Uterus (tissue), 4 donors: ENCODE data around the gene STT3B. TPM values are rescaled to one million over a fixed set of nuclear protein-coding genes. Genes with fewer than 3 reads are reported as not detected.

ENCODE experiments used
- DNase-seq, 2 donors: peaks; one replicate each; pipeline ENCODE4 v3.0.0-alpha.2; 2019 to 2020
- H3K27ac ChIP-seq, 2 donors: fragments of 200-600 bp; sonication (generic); 1 replicate in 1 of 2; 2 replicates in 1 of 2; pipeline ENCODE4 v1.5.1; 2016 to 2018
- H3K27me3 ChIP-seq, 2 donors: fragments of 200-600 bp; sonication (generic); one replicate each; pipeline ENCODE4 v1.5.1; 2018 to 2019; ENCODE audit warnings: control low read depth in 1 of 2
- H3K36me3 ChIP-seq, 2 donors: fragments of 200-600 bp; sonication (generic); one replicate each; pipeline ENCODE4 v1.5.1; 2019; ENCODE audit warnings: control low read depth in 1 of 2
- H3K4me1 ChIP-seq, 2 donors: fragments of 200-600 bp; sonication (generic); one replicate each; pipeline ENCODE4 v1.5.1; 2018 to 2019; ENCODE audit warnings: control low read depth in 1 of 2
- H3K4me3 ChIP-seq, 2 donors: fragments of 200-600 bp; sonication (generic); 1 replicate in 1 of 2; 2 replicates in 1 of 2; pipeline ENCODE4 v1.5.1; 2018 to 2019; ENCODE audit warnings: mild to moderate bottlenecking in 1 of 2
- H3K9me3 ChIP-seq, 2 donors: fragments of 200-600 bp; sonication (generic); one replicate each; pipeline ENCODE4 v1.5.1; 2019; ENCODE audit warnings: control low read depth in 1 of 2
- POLR2A ChIP-seq, 2 donors: fragments of 450-650 bp; IDR thresholded peaks; one replicate each; pipeline ENCODE4 v1.6.1; 2016; ENCODE audit warnings: antibody characterized with exemption in 2 of 2, mild to moderate bottlenecking in 1 of 2, moderate library complexity in 1 of 2
- intact Hi-C: fragments of 100-400 bp; cut with DNase I; formaldehyde crosslinking; loops from one replicate; pipeline ENCODE4 v1.15.1; 2023; ENCODE audit warnings: low total_unique reads
- total RNA-seq, 4 donors: library from RNA; depleted of rRNA in 3 of 4; stranded (reverse); fragments of >200 nt in 3 of 4; gene quantifications; one replicate each; pipeline versions ENCODE4 v1.1.0 to v1.2.4, GENCODE V29; 2014 to 2023
- TF ChIP-seq, protein P1 (sequence below), 4 experiments: fragments of 200-600 bp in 2 of 4; fragments of 450-650 bp in 2 of 4; sonication (generic) in 2 of 4; IDR thresholded peaks; one replicate each; pipeline ENCODE4 v1.5.1; 2016 to 2019; ENCODE audit warnings: antibody characterized with exemption in 4 of 4, mild to moderate bottlenecking in 2 of 4, moderate library complexity in 1 of 4
- donor health status: DM: yes; HTN: yes; CAD: no.

Gene STT3B
- total RNA-seq, 4 donors from 2014 or later: 57.1 to 233 (median 96.0) TPM

DNA sequence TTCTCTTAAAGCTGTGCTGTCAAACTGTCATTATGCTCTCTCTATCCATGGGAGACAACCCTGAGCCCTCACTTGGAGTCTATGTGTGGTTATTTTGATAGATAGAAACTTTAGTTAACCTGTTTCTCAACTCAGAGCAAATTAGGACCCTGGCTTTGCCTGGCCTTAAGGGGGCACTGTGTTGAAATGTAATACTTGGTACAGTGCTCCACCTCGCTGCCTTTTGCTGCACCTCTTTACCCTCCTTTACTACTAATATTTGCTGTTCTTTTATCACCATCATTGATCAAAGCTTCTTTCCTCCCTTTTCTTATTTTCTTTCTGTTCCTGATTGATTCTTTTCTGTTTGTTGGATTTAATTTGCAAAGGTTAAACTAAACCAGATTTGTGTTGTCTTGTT lies 34.3 kb downstream of the STT3B start:
- Histone ChIP-seq H3K36me3 (no peaks in the 10 kb centered on the region), H3K4me1 (no peaks in the 10 kb centered on the region), H3K27me3 (no peaks in the 10 kb centered on the region), H3K27ac (no peak overlapping the region), H3K4me3 (no peak overlapping the region), H3K9me3 (no peaks in the 10 kb centered on the region)
- TF ChIP-seq, protein P1, sequence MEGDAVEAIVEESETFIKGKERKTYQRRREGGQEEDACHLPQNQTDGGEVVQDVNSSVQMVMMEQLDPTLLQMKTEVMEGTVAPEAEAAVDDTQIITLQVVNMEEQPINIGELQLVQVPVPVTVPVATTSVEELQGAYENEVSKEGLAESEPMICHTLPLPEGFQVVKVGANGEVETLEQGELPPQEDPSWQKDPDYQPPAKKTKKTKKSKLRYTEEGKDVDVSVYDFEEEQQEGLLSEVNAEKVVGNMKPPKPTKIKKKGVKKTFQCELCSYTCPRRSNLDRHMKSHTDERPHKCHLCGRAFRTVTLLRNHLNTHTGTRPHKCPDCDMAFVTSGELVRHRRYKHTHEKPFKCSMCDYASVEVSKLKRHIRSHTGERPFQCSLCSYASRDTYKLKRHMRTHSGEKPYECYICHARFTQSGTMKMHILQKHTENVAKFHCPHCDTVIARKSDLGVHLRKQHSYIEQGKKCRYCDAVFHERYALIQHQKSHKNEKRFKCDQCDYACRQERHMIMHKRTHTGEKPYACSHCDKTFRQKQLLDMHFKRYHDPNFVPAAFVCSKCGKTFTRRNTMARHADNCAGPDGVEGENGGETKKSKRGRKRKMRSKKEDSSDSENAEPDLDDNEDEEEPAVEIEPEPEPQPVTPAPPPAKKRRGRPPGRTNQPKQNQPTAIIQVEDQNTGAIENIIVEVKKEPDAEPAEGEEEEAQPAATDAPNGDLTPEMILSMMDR (IDR thresholded peaks at IDR 0.05): no peak
- no peak for DNase-seq
- intact Hi-C loops: no loop called here

DNA sequence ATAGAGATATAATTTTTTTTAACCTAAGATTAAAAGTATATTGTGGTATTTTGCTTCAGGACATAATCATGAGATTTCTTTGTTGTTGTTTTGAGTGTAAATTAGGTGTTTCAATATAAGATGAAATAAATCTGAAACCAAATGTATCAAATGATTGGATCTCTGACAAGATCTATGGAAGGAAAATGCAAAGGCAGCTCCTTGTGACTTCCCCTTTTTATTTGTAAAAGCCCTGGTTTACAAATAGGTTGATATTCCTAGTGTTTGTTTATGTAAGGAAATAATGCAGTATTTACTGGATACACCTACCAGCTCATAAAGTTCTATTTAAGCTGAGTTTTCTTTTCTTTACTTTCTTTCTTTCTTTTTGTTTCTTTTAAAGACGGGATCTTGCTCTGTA lies 35.9 kb downstream of the STT3B start:
- Histone ChIP-seq H3K27ac (no peak overlapping the region), H3K36me3 (no peaks in the 10 kb centered on the region), H3K4me1 (no peaks in the 10 kb centered on the region), H3K4me3 (no peak overlapping the region), H3K27me3 (no peaks in the 10 kb centered on the region), H3K9me3 (no peaks in the 10 kb centered on the region)
- intact Hi-C loops: no loop called here
- TF ChIP-seq POLR2A (IDR thresholded peaks at IDR 0.05): no peak
- TF ChIP-seq, protein P1 (IDR thresholded peaks at IDR 0.05): no peak
- no peak for DNase-seq

DNA sequence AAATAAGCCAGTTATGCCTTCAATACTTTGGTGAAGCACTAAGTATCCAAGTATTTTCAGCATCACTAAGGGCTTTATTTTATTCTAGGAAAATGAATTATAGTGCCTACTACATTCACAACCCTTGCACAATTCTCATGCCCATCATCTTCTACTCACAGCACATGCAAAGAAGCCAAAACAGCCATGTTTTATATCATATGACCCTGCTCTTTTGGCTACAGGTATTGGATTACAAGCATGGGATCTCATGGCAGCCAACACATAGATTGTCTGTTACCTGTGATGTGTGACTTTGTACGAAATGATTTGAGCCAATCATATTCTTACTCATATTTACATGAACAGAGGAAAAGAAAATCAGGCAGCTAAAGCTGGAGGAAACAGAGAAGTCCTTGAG lies 38.6 kb downstream of the STT3B start:
- H3K4me3 ChIP-seq: no peak overlapping the region
- intact Hi-C loops: no loop called here
- H3K4me1 ChIP-seq: no peaks in the 10 kb centered on the region
- no peaks in the 10 kb centered on the region for H3K9me3 ChIP-seq
- no peaks in the 10 kb centered on the region for H3K27me3 ChIP-seq
- TF ChIP-seq, protein P1 (IDR thresholded peaks at IDR 0.05): no peak
- no peak for TF ChIP-seq POLR2A (IDR thresholded peaks at IDR 0.05)
- DNase-seq: no peak
- no peak overlapping the region for H3K27ac ChIP-seq
- no peaks in the 10 kb centered on the region for H3K36me3 ChIP-seq

DNA sequence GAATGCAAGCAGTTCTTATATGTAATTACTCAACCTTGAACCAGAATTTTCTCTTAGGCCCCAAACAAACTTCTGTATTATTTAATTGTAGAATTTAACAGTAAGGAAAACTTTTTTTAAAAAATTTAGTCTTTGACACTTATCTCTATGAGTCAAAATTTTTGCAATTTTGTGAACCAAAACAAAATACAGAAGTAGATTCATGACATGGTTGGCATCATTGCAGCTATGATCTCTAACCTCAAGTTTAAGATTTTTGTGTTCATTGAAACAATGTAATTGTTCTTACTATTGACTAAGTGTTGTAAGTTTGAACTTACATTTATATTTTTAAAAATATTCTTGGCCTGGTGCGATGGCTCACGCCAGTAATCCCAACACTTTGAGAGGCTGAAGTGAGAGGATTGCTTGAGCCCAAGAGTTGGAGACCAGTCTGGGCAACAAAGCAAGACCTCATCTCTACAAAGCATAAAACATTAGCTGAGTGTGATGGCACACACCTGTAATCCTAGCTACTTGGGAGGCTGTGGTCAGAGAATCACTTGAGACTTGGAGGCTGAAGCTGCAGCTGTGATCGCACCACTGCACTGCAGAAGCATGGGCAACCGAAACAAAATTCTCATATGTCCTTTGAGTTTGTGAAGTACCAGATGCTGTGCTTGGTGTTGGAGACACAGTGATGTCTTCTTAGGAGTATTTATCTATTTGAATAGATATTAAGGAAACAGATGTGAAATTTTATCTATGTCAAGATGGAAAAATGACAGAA lies 39.7 kb downstream of the STT3B start:
- TF ChIP-seq, protein P1 (IDR thresholded peaks at IDR 0.05): no peak
- TF ChIP-seq POLR2A (IDR thresholded peaks at IDR 0.05): no peak
- Histone ChIP-seq H3K27ac (no peak overlapping the region), H3K4me1 (no peaks in the 10 kb centered on the region), H3K4me3 (no peak overlapping the region), H3K27me3 (no peaks in the 10 kb centered on the region), H3K9me3 (no peaks in the 10 kb centered on the region), H3K36me3 (no peaks in the 10 kb centered on the region)
- no peak for DNase-seq
- intact Hi-C loops: no loop called here

DNA sequence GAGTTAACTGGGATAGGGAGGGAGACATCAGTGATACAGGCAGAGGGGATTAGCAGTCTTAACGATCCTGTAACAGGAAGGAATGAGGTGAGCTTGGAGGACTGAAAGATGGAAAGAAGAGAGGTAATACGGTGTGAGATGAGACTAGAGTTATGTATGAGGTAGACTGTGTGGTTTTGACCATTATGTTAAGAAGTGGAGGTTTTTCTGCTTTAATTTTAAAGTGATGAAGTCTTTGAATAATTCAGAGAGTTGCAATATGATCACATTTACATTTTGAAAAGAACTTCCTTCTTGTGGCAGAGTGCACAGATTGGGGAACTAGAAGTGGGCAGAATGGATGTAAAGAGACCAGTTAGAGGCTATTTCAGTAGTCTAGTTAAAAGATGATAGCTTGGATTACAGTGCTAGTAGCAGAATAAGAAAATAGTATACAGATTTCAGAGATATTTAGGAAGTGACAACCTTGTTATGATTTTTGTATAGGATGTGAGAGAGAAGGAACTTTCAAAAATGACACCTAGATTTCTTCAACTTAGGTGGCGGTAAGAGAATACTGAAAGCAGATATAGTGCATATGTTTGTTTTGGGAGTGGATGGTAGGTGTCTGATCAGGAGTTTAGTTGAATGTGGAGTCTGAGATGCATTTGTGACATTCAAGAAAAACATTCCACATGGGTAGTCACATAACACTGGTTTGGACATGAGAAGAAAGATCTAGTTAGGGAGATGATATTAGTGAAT lies 40.5 kb downstream of the STT3B start:
- H3K9me3 ChIP-seq: no peaks in the 10 kb centered on the region
- no peak for TF ChIP-seq POLR2A (IDR thresholded peaks at IDR 0.05)
- TF ChIP-seq, protein P1 (IDR thresholded peaks at IDR 0.05): no peak
- H3K27ac ChIP-seq: no peak overlapping the region
- H3K27me3 ChIP-seq: no peaks in the 10 kb centered on the region
- DNase-seq: no peak
- no peak overlapping the region for H3K4me3 ChIP-seq
- no peaks in the 10 kb centered on the region for H3K36me3 ChIP-seq
- H3K4me1 ChIP-seq: no peaks in the 10 kb centered on the region
- intact Hi-C loops: no loop called here
